GM12875 (cell line): ENCODE results near the gene IFTAP.

Source experiments
- H3K4me3 ChIP-seq: one replicate; pipeline ENCODE4 v1.5.1; 2011; ENCODE audit warnings: low read depth, low read length, control low read depth
- CTCF ChIP-seq: IDR thresholded peaks from 2 replicates; pipeline ENCODE4 v1.5.1; 2011; ENCODE audit warnings: low read depth, mild to moderate bottlenecking, control low read depth, inconsistent platforms, low read length, moderate library complexity, borderline replicate concordance; ENCODE audit not compliant: insufficient read depth

Gene IFTAP

DNA sequence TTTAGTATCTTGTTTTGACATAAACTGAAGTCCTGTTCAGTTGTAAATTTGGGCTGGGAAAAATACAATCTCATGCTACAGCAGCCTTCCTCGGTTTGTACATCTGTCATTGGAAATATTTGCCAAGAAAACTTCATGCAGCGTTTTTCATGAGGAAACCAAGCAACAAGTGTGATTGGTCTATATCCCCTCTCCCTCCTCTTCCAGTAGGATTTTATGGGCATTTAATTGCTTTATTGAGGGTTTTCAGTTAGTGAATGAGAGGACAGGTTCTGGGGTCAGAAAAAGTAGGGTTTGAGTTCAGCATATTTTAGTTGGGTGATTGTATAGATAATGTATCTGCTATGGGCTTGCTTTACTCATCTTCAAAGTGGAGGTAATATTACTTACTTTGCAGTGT is 93.8 kb downstream of the IFTAP start:
- TF ChIP-seq CTCF: no peak
- H3K4me3 ChIP-seq: no peak overlapping the region

DNA sequence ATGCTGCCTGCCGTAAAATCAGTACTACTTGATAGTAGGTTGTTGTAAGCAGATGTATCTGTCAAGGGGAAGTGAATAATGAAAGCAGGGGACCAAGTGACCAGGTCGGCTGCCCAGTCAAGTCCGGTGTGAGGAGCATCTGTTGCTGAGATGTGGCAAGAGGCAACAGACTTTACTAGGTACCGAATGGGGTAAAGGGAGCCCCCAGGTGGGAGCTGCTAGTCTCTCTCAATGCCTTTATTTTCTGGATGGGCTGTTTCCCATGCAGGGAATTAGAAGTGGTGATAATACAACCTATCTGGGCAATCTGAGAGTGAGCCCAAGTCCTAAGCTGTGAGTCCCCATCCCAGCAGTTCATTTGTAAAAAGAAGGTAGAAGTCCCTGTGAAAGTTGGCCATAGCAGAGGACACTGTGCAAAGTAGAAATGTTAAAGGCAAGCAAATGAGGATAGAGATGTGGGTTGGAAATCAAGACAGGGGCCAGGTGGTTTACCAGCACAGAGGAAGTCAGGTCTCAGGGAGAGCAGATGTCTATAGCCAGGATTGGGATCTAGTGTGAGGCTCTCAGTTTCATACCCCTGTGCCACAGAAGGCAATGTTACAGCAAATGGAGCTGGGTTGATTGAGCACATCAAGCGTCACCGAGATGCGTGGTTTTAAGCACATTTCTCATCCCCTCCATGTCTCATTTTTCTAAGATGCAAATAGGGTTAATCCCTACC is 94.4 kb downstream of the IFTAP start:
- no peak for TF ChIP-seq CTCF
- H3K4me3 ChIP-seq: no peak overlapping the region

DNA sequence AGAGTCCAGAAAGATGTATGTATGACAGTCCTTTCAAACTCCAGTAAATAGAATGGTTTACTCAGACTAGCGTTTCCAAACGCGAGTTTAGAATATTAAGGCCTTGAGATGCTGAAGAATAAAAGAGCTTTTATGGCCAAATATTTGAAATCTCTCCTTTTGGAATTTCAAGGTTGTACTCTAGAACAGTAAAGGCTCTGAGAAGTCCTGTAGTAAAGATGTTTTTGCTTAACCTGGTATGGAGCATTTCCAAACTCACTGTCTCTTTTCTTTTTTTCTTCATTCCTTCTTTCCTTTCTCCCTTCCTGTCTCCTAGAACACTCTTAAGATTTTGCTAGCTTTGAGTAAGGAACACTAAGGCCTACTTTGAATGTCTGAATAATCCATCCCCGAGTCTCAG is 95.1 kb downstream of the IFTAP start:
- no peak overlapping the region for H3K4me3 ChIP-seq
- TF ChIP-seq CTCF: no peak

DNA sequence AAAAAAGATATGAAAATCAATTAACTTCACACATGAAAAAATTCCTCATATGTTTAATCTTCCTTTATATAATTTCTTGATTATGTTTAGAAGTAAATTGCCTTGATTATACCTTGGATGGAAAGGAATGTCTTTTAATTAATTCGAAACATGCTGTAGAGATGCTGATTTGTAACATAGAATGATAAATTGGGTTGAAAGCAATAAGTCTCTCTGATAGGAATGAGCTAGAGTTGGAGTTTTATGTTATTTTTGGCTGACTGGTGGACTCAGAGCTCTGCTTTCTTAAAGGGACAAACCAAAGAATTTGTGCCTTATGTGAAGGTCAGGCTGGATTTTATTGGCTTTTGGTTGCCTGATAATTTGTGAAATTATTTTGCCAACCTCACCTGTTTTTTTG is 98.4 kb downstream of the IFTAP start:
- H3K4me3 ChIP-seq: no peak overlapping the region
- no peak for TF ChIP-seq CTCF

- no peak for TF ChIP-seq CTCF
Measured at GRCh38 chr11:36693139-36693843, 99.0 kb downstream of the IFTAP start.

GRCh38 chr11:36695111-36695510 is 100.8 kb downstream of the IFTAP start:
- TF ChIP-seq CTCF: no peak
- no peak overlapping the region for H3K4me3 ChIP-seq

More at GRCh38 chr11:36693139-36693843, 99.0 kb downstream of the IFTAP start:
- H3K4me3 ChIP-seq: no peak overlapping the region

GRCh38 chr11:36695571-36695970 is 101.3 kb downstream of the IFTAP start:
- TF ChIP-seq CTCF: no peak
- H3K4me3 ChIP-seq: no peak overlapping the region
